GM19238 (cell line): ENCODE measurements around the gene KIAA0319L.
A peak's percentile ranks its signal among the peaks of the same experiment; 100 is the strongest.
"Not testable (repeated sequence)": the region's sequence is repeated elsewhere in the genome, so short reads cannot be mapped to it uniquely, and the experiment has no call there.

ENCODE experiments used
- DNase-seq: peaks from one replicate; pipeline ENCODE4 v3.0.0; 2011; ENCODE audit warnings: low spot score; ENCODE audit not compliant: insufficient read length

Gene KIAA0319L

GRCh38 chr1:35581621-35582020, 24.4 kb upstream of the KIAA0319L start:
- not testable (repeated sequence) for DNase-seq

DNA sequence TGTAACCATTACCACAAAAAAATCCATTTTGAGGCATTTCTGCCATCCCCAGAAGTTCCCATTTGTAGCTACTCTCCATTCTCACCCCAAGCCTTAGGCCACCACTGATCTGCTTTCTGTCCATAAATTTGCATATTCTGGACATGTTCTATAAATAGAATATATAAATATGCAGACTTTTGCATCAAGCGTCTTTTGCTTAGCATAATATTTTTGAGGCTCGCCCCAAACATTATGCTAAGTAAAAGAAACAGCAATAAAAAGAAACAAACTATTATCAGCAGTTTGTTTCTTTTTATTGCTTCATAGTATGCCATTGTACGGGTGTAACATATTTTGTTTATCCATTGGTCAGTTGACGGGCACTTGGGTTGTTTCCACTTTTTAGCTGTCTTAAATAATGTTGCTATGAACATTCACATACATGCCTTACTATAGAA, 23.8 kb upstream of the KIAA0319L start:
- no peak for DNase-seq

DNA sequence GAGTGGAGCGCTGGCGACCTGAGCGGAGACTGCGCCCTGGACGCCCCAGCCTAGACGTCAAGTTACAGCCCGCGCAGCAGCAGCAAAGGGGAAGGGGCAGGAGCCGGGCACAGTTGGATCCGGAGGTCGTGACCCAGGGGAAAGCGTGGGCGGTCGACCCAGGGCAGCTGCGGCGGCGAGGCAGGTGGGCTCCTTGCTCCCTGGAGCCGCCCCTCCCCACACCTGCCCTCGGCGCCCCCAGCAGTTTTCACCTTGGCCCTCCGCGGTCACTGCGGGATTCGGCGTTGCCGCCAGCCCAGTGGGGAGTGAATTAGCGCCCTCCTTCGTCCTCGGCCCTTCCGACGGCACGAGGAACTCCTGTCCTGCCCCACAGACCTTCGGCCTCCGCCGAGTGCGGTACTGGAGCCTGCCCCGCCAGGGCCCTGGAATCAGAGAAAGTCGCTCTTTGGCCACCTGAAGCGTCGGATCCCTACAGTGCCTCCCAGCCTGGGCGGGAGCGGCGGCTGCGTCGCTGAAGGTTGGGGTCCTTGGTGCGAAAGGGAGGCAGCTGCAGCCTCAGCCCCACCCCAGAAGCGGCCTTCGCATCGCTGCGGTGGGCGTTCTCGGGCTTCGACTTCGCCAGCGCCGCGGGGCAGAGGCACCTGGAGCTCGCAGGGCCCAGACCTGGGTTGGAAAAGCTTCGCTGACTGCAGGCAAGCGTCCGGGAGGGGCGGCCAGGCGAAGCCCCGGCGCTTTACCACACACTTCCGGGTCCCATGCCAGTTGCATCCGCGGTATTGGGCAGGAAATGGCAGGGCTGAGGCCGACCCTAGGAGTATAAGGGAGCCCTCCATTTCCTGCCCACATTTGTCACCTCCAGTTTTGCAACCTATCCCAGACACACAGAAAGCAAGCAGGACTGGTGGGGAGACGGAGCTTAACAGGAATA, 20.1 kb upstream of the KIAA0319L start:
- DNase-seq = peak; percentile 87

GRCh38 chr1:35576766-35577070, 19.5 kb upstream of the KIAA0319L start:
- not testable (repeated sequence) for DNase-seq

- DNase-seq = no peak
Observed at GRCh38 chr1:35576061-35576765, 19.0 kb upstream of the KIAA0319L start.

- no peak for DNase-seq
Observed at GRCh38 chr1:35575416-35575958, 18.3 kb upstream of the KIAA0319L start.

DNA sequence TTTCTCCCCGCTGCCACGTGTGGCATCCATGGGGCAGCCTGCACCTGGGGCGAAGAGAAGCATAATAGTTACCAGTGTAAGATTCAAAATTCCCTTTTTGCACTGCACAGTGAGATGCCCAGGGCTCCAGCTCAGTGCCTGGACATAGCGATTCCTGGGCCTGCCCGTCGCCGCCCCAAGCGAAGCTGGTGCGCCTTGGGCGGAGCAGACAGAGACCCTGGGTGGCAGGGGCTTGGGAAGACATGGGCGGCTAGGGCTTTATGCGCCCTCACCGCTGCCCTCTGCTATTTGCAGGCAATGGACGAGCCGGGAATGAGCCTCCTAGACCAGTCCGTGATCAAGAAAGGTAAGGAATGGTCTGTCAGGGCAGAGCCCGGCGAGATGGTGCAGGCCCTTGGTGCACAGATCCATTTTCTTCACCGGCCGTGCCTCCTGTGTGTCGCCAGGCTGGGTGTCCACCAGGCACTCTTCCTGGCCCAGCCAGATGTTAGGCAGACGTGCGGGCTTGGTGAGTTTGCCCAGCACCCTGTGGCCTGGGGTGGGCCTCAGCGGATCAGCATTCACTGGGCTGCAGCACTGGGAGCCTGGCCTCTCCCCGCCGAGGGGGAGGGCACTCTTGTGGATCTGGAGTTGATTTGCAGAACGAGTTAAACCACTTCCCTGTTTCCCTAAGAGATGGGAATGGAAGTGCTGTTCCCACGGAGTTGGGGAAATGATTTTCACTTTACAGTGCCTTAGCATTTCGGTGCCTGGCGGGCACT, 17.6 kb upstream of the KIAA0319L start:
- DNase-seq = no peak

DNA sequence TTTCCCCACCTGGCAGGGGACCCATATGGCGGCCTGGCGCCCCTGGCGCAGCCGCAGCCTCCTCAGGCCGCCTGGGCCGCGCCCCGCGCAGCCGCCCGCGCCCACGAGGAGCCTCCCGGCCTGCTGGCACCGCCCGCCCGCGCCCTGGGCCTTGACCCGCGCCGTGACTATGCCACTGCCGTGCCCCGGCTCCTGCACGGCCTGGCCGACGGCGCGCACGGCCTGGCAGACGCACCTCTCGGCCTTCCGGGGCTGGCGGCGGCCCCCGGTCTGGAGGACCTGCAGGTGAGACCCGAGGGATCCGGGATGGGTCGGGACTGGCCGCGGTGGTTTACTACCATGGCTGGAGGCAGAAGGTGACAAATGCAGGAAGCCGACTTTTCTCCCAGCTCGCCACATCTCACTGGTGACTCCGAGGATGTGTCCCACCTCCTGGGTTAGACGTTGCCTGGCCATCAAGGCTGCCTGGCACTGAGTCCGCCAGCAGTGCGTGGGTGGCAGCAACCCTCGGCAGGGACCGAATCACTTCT, 17.0 kb upstream of the KIAA0319L start:
- no peak for DNase-seq

DNA sequence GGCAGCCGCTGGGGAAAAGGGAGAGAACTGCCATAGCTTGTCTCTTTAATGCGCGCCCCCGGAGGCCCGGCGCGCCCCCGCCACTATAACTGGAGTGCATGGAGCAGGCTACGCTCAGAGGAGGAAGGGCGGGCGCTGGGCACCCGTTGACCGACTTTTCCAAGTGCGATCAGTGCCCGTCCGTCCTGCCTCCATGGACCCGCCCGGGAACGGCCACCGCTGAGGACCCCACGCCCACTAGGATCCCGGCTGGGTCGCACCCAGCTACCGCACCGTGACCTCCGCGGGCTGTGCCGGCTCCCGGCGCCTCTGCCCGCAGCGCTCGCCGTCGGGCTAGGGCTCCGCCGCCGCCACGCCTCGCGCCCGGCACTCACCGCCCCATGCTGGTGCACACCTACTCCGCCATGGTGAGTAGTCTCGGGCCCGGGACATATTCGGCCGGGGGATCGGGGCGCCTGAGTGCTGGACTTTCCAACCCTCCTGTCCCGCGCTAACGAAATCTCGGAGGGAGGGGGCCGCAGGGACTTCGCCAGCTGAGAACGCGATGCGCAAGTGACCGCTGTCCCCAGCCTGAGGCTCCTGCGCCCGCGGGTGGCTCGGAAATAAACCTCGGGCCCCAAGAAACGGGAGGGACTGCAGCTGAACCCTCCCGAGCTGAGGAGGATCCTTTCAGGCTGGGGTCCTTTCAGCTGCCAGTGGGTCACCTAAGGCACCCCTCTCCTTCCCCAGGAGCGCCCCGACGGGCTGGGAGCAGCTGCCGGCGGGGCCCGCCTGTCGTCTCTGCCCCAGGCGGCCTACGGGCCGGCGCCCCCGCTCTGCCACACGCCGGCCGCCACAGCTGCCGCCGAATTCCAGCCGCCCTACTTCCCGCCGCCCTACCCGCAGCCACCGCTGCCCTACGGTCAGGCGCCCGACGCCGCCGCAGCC, 16.3 kb upstream of the KIAA0319L start, which contains the start of gene TFAP2E:
TSS of gene TFAP2E (plus strand) at position 117 of the 927 bp plus-strand sequence. CDS start at position 381, 264 bp downstream.
- DNase-seq = no peak

DNA sequence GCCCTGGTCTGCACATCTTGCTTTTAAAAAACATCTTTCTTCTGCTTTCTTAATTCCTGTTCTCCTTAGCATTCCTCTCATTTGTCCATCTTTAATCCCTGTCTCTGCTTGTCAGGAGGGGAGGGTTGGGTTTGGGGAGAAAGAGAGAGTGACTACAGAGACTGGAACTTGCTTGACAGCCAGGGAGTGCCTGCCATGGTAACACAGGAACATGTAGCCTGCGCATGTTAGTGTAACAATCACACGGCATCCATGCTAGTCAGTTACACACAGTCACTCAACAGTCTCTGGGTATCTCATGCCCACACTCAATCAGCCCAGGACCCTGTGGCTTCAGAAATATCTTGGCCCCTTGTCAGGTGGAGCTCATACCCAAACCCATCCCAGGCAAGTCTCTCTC, 15.1 kb upstream of the KIAA0319L start:
- DNase-seq = no peak

GRCh38 chr1:35571263-35571662, 14.1 kb upstream of the KIAA0319L start:
- no peak for DNase-seq

DNA sequence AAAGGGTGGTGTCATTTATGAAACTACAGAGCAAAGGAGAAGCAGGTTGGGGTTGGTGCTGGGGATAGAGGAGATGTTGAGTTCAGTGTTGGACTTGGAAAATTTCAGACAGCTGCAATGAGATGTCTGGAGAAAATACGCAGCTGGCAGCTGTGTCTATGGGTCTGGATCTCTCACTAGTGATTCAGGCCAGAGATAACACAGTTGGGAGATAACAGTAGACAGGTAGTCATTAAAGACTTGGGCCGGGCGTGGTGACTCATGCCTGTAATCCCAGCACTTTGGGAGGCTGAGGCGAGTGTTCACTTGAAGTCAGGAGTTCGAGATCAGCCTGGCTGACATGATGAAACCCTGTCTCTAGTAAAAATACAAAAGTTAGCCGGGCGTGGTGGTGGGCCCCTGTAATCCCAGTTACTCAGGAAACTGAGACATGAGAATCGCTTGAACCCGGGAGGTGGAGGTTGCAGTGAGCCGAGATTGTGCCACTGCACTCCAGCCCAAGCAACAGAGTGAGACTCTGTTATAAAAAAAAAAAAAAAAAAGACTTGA, 13.5 kb upstream of the KIAA0319L start:
- no peak for DNase-seq

DNA sequence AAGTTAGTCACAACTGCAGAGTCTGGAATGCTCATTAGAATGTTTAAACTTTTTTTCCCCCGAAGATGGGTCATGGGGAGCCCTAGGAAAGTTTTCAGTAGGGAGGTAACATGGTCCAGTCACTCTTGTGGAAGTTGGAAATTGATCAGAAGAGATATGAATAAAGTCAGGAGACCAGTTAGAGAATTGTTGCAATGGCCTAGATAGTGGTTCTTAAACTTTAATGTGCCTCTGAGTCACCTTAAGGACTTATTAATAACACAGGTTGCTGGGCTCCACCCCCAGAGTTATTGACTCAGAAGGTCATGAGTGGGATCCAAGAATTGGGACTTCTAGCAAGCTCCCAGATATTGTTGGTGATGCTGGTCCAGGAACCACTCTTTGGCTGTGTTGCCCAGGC, 12.7 kb upstream of the KIAA0319L start:
- no peak for DNase-seq

GRCh38 chr1:35568975-35569395, 11.8 kb upstream of the KIAA0319L start:
- DNase-seq = peak; percentile 83

GRCh38 chr1:35567947-35568558, 10.8 kb upstream of the KIAA0319L start:
- DNase-seq = no peak

GRCh38 chr1:35565742-35566133, 8.5 kb upstream of the KIAA0319L start:
- DNase-seq = no peak

GRCh38 chr1:35564884-35565741, 7.9 kb upstream of the KIAA0319L start:
- no peak for DNase-seq
